Measurements from ENCODE around the gene HIF3A. TPM values are rescaled to one million over a fixed set of nuclear protein-coding genes. Genes with fewer than 3 reads are reported as not detected.

Gene HIF3A
- total and polyA plus RNA-seq, 9 of the 15 experiments (the other 6 are each of a cell fraction or from before 2014, with no cell fraction given): 0.29 TPM; not detected in 8

DNA sequence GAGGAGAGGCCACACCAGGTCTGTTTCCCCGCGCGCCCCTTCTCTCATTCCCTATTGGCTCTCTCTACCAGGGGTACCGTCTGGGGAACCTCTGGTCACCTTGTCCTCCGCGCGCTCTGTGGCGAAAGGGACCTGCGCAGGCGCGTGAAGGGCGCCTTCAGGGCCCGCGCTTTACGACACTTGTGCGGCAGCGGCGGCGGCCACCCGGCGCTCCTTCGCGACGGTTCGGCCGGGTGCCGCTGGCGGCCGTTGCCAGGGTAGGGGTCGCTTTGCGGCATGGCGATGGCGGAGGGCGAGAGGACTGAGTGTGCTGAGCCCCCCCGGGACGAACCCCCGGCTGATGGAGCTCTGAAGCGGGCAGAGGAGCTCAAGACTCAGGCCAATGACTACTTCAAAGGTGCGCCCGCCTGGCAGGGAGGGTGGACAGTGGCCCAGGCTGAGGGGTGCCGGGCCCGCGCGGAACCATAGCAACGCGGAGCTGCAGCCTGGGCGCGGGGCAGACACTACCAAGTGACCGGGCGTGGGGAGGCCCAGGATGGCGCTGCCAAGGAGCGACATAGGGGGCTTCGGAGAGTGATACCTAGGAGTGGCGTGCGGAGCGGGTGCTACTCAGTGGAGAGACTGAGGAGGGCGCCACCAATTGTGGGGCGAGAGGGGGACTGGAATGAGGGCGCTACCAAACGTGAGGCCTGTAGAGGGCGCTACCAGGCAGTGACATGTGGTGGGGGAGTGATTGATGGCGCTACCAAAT is 50.2 kb downstream of the HIF3A start, which contains the start of gene PPP5C (continued):
- TF ChIP-seq CREM (IDR thresholded peaks at IDR 0.05; ENCODE audit: low read depth) (peak; percentile 74), PCBP1 (IDR thresholded peaks at IDR 0.05; ENCODE audit: low read depth, low read length, poor library complexity, severe bottlenecking) (no peak), DACH1 (IDR thresholded peaks at IDR 0.05; ENCODE audit: partially characterized antibody) (peak; percentile 40), TEAD2 (tag; IDR thresholded peaks at IDR 0.05) (no peak), CREB1 (IDR thresholded peaks at IDR 0.05) (peak; percentile 54; the same call in 1 of the 2 replicates), CREB1 (CRISPR knock-in tag; IDR thresholded peaks at IDR 0.05) (peak; percentile 67), C11orf30 (IDR thresholded peaks at IDR 0.05; ENCODE audit: low read depth) (peak; percentile 41; the same call in 1 of the 2 replicates), BRD4 (IDR thresholded peaks at IDR 0.05) (peak; percentile 76; the same call in 1 of the 2 replicates), ZNF232 (CRISPR knock-in tag; IDR thresholded peaks at IDR 0.05) (no peak), CEBPZ (IDR thresholded peaks at IDR 0.05; ENCODE audit: borderline replicate concordance, low read depth, low read length) (no peak), PBX2 (CRISPR knock-in tag; IDR thresholded peaks at IDR 0.05; ENCODE audit: low read depth) (peak; percentile 96), PBX2 (tag; conservative IDR thresholded peaks at IDR 0.05; ENCODE audit: low read depth) (peak; percentile 99), TAF9B (IDR thresholded peaks at IDR 0.05; ENCODE audit: partially characterized antibody) (peak; percentile 69), SMAD1 (IDR thresholded peaks at IDR 0.05; ENCODE audit: low read depth, low read length, partially characterized antibody) (peak; percentile 51), ARID3B (CRISPR knock-in tag; IDR thresholded peaks at IDR 0.05; ENCODE audit: borderline replicate concordance) (0 out of 2 replicates have a peak, but pooled peaks have one; percentile 10), MECOM (CRISPR knock-in tag; IDR thresholded peaks at IDR 0.05) (no peak), ZNF280B (CRISPR knock-in tag; IDR thresholded peaks at IDR 0.05) (no peak), POLR2AphosphoS2 (IDR thresholded peaks at IDR 0.05; ENCODE audit: low read length) (peak; percentile 61; the same call in 1 of the 2 replicates), SETDB1 (IDR thresholded peaks at IDR 0.05; ENCODE audit: low read length) (no peak)
